SKM-1 treated with dmso at 0.1 percent for 144 hours (cell line): ENCODE measurements around the gene KCNG1.
"Not testable (repeated sequence)": the region's sequence is repeated elsewhere in the genome, so short reads cannot be mapped to it uniquely, and the experiment has no call there.

Source experiments
- DNase-seq: peaks from one replicate; lab custom pipeline; 2025; ENCODE audit not compliant: unreplicated experiment; lab: John Stamatoyannopoulos, UW

Gene KCNG1

GRCh38 chr20:51022803-51023616 lies at the start of gene KCNG1:
TSS of gene KCNG1 (minus strand) at chr20:51023107. CDS start at chr20:51010338, 12,769 bp downstream.
- DNase-seq, result peak; percentile 74

- no peak for DNase-seq
These were observed 47.7 kb upstream of the KCNG1 start for GRCh38 chr20:51070621-51071020.

- DNase-seq, result no peak
These were observed 44.9 kb upstream of the KCNG1 start for GRCh38 chr20:51067792-51068191.

- DNase-seq, result no peak
These were observed 42.7 kb upstream of the KCNG1 start for GRCh38 chr20:51065615-51066014.

GRCh38 chr20:51064137-51064536 lies 41.2 kb upstream of the KCNG1 start:
- no peak for DNase-seq

- no peak for DNase-seq
These were observed 39.2 kb upstream of the KCNG1 start for GRCh38 chr20:51062065-51062464.

GRCh38 chr20:51061418-51062045 lies 38.6 kb upstream of the KCNG1 start:
- DNase-seq, result no peak

GRCh38 chr20:51060301-51060700 lies 37.4 kb upstream of the KCNG1 start:
- DNase-seq, result no peak

- DNase-seq, result no peak
These were observed 37.0 kb upstream of the KCNG1 start for GRCh38 chr20:51059862-51060261.

- DNase-seq, result no peak
These were observed 35.1 kb upstream of the KCNG1 start for GRCh38 chr20:51058017-51058416.

GRCh38 chr20:51054233-51054632 lies 31.3 kb upstream of the KCNG1 start:
- no peak for DNase-seq

GRCh38 chr20:51050531-51051075 lies 27.7 kb upstream of the KCNG1 start:
- DNase-seq, result no peak

- DNase-seq, result no peak
These were observed 23.4 kb upstream of the KCNG1 start for GRCh38 chr20:51046021-51046985.

GRCh38 chr20:51045492-51045891 lies 22.6 kb upstream of the KCNG1 start:
- DNase-seq, result not testable (repeated sequence)

- no peak for DNase-seq
These were observed 21.9 kb upstream of the KCNG1 start for GRCh38 chr20:51044796-51045195.

GRCh38 chr20:51043811-51044210 lies 20.9 kb upstream of the KCNG1 start:
- no peak for DNase-seq

GRCh38 chr20:51042657-51043247 lies 19.8 kb upstream of the KCNG1 start:
- no peak for DNase-seq

GRCh38 chr20:51042064-51042463 lies 19.2 kb upstream of the KCNG1 start:
- no peak for DNase-seq

GRCh38 chr20:51037532-51038115 lies 14.7 kb upstream of the KCNG1 start:
- no peak for DNase-seq

GRCh38 chr20:51036827-51037531 lies 14.1 kb upstream of the KCNG1 start:
- no peak for DNase-seq
